ENCODE data around the gene ISLR.

- TF ChIP-seq POLR2A (IDR thresholded peaks at IDR 0.05; ENCODE audit: low read depth, low read length) (no peak), POLR2AphosphoS5 (IDR thresholded peaks at IDR 0.05; ENCODE audit: low read depth, low read length) (no peak)
Measured at GRCh38 chr15:74179983-74180880, 6.7 kb downstream of the ISLR start.
